Stimulated activated naive CD4-positive, alpha-beta T cell treated with Interleukin-2 at 50 U/mL for 16 hours (primary cell): ENCODE data around the gene SUMF2.
A peak's percentile ranks its signal among the peaks of the same experiment; 100 is the strongest.
"Not testable (repeated sequence)": the region's sequence is repeated elsewhere in the genome, so short reads cannot be mapped to it uniquely, and the experiment has no call there.

Experiments
- DNase-seq: peaks from one replicate; lab custom pipeline; 2025; lab: John Stamatoyannopoulos, UW

Gene SUMF2

GRCh38 chr7:56062382-56062781 lies 1.7 kb upstream of the SUMF2 start:
- no peak for DNase-seq

- DNase-seq = no peak
These were observed 595 bp upstream of the SUMF2 start for GRCh38 chr7:56063500-56063881.

- not testable (repeated sequence) for DNase-seq
These were observed 2.3 kb downstream of the SUMF2 start for GRCh38 chr7:56066376-56066775.

- DNase-seq = peak; percentile 45
These were observed 10.3 kb downstream of the SUMF2 start for GRCh38 chr7:56074371-56074791.

- DNase-seq = no peak
These were observed 13.6 kb downstream of the SUMF2 start for GRCh38 chr7:56077681-56078080.

GRCh38 chr7:56078196-56078595 lies 14.1 kb downstream of the SUMF2 start:
- DNase-seq = no peak

GRCh38 chr7:56079450-56080185 lies 15.5 kb downstream of the SUMF2 start:
- no peak for DNase-seq

GRCh38 chr7:56080726-56081435 lies 16.8 kb downstream of the SUMF2 start:
- DNase-seq = not testable (repeated sequence)

- no peak for DNase-seq
These were observed 17.7 kb downstream of the SUMF2 start for GRCh38 chr7:56081626-56082340.

GRCh38 chr7:56083150-56083785 lies 19.2 kb downstream of the SUMF2 start:
- DNase-seq = no peak

- no peak for DNase-seq
These were observed 22.7 kb downstream of the SUMF2 start for GRCh38 chr7:56086761-56087160.

- no peak for DNase-seq
These were observed 23.4 kb downstream of the SUMF2 start for GRCh38 chr7:56087445-56087844.

GRCh38 chr7:56091591-56091990 lies 27.5 kb downstream of the SUMF2 start:
- DNase-seq = no peak

GRCh38 chr7:56092388-56092787 lies 28.3 kb downstream of the SUMF2 start:
- not testable (repeated sequence) for DNase-seq

- no peak for DNase-seq
These were observed 28.9 kb downstream of the SUMF2 start, which contains the start of gene PHKG1 for GRCh38 chr7:56092789-56093531. TSS of gene PHKG1 (minus strand) at chr7:56092952. CDS start at chr7:56088941, 4,011 bp downstream.

- DNase-seq = no peak
These were observed 33.6 kb downstream of the SUMF2 start for GRCh38 chr7:56097700-56098099.

- DNase-seq = not testable (repeated sequence)
These were observed 34.3 kb downstream of the SUMF2 start for GRCh38 chr7:56098187-56099008.

GRCh38 chr7:56099653-56100052 lies 35.6 kb downstream of the SUMF2 start:
- no peak for DNase-seq

GRCh38 chr7:56104138-56104537 lies 40.1 kb downstream of the SUMF2 start:
- DNase-seq = not testable (repeated sequence)

- DNase-seq = peak; percentile 14
These were observed 41.4 kb downstream of the SUMF2 start for GRCh38 chr7:56105508-56105907.
